Measurements from ENCODE around the gene RNGTT.

DNA sequence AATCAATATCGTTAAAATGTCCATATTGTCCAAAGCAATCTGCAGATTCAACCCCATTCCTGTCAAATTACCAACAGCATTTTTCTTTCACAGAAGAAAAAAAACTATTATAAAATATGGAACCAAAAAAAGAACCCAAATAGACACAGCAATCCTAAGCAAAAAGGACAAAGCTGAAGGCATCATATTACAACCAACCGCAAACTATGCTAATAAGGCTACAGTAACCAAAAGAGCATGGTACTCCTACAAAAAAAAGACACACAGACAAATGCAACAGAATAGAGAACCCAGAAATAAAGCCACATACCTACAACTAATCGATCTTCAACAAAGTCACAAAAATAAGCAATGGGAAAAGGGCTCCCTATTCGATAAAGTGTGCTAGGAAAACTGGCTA, 49.2 kb downstream of the RNGTT start:
- TF ChIP-seq, protein P1, sequence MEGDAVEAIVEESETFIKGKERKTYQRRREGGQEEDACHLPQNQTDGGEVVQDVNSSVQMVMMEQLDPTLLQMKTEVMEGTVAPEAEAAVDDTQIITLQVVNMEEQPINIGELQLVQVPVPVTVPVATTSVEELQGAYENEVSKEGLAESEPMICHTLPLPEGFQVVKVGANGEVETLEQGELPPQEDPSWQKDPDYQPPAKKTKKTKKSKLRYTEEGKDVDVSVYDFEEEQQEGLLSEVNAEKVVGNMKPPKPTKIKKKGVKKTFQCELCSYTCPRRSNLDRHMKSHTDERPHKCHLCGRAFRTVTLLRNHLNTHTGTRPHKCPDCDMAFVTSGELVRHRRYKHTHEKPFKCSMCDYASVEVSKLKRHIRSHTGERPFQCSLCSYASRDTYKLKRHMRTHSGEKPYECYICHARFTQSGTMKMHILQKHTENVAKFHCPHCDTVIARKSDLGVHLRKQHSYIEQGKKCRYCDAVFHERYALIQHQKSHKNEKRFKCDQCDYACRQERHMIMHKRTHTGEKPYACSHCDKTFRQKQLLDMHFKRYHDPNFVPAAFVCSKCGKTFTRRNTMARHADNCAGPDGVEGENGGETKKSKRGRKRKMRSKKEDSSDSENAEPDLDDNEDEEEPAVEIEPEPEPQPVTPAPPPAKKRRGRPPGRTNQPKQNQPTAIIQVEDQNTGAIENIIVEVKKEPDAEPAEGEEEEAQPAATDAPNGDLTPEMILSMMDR (IDR thresholded peaks at IDR 0.05; ENCODE audit: poor library complexity), result no peak
- TF ChIP-seq EZH2 (IDR thresholded peaks at IDR 0.05; ENCODE audit: borderline replicate concordance), result no peak
- TF ChIP-seq EZH2phosphoT487 (IDR thresholded peaks at IDR 0.05; ENCODE audit: low read depth, severe bottlenecking, unreplicated experiment), result no peak

All from hepatocyte (in vitro differentiated cells).